Stimulated activated CD8-positive, alpha-beta memory T cell treated with anti-CD3 and anti-CD28 coated beads, Interleukin-12 subunit alpha, Interleukin-12 subunit beta, amount 100 ng/mL, for 24 hours (primary cell): Measurements from ENCODE around the gene RAB5B.
"Not testable (repeated sequence)": the region's sequence is repeated elsewhere in the genome, so short reads cannot be mapped to it uniquely, and the experiment has no call there.

ENCODE experiments used
- DNase-seq: peaks from one replicate; pipeline ENCODE4 v3.0.0-alpha.2; 2020; ENCODE audit errors: extremely low read depth

Gene RAB5B

DNA sequence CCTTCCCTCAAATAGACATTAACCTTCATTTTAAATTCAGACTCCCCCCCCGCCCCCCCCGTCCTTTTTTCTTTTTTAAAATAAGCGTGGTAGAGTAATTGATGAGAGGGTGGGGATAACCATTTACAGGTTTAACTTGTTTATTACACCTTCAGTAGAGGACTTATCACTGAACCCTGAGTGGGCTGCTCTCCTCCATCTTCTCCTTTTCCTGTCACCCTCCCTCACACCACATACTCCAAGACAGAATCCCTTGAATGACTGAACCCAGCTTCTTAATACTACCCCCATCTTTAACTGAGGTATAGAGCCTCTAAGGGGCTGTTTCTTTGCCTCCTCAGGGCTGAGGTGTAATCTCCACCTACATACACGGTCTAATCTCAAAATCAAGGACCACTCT lies 43.3 kb downstream of the RAB5B start:
- no peak for DNase-seq

DNA sequence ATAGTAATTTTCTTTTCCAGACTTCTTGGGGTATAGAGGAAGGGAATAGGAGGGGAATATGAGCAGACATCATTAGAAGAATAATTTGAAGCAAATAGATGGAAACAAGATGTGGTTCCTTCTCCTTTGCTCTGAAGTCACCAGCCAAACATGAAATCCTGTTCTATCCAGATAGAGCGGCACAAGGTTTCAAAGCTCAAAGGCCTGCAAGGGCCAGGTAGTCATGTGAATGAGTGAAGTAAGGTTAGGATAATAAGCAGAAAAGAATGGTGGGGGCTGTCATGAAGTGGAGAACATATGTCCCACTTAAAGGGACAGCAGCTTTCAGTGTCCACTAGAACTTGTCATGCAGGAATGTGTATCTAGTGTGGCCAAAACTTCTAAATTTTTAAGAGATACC lies 44.5 kb downstream of the RAB5B start:
- DNase-seq = no peak

DNA sequence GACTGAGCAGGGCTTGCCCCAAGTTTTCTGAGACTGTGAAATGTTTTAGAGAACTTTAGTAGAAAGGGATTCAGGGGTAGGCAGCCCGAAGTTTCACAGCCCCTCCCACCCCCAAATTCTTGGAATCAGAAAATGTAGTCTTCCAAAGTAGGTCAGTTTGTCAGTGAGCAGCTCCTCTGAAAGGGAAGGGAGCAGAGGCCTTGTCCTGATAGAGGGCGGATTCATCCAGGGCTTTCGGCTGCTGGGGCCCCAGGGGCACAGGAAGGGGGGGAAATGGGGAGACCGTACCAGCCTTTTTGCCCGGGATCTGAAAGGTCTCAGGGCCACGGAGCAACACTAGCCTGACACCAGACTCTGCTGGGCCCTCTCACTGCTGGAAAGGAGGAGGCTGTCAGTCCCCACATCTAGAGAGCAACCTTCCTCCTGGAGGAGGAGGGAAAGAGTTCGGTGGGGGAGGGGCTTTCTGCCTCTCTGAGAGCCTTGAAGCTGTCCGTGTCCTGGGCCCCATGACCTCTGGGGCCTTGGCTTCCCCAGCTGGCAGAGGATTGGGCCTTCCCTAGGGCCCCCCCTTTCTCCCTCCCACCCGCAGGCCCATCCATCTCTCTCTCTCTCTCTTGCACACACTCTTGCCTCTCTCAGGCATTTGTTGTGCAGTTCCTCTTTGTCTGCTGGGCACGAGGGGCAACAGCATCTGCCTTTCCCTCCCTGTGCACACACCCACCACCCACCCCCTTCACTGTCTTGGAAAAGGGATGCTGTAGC lies 46.7 kb downstream of the RAB5B start, which contains the start of gene IKZF4:
TSS of gene IKZF4 (plus strand) at position 621 of the 762 bp plus-strand sequence. CDS start 451 bp downstream, outside the sequence.
- no peak for DNase-seq

DNA sequence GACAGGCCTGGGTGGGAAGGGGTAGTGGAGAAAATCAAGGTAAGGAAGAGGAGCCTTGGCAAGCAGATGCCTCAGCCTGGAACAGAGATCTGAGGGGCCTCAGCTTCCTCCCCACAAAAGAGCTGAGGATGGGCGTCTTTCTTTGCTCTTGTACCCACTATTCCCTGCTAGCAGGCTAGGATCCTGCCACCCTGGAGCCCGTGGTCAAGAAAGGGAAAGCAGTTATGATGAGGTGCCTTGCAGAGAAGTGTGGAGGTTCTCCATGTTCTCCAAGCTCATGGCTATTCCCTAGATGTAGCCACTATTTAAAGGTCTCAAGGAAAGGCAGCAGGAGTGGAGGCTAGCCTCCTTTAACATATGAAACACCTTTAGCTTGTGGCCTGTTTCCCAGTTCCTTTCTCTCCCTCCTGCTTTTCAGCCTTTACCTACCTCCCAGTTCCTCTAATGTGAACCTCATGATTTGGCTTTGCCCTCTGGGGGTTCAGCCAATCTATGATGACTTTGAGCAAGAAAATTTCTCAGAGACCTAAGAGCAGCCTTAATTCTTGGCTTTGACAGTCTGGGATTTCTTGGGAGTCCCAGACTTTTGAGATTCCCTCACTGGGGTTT lies 48.1 kb downstream of the RAB5B start:
- DNase-seq = no peak

DNA sequence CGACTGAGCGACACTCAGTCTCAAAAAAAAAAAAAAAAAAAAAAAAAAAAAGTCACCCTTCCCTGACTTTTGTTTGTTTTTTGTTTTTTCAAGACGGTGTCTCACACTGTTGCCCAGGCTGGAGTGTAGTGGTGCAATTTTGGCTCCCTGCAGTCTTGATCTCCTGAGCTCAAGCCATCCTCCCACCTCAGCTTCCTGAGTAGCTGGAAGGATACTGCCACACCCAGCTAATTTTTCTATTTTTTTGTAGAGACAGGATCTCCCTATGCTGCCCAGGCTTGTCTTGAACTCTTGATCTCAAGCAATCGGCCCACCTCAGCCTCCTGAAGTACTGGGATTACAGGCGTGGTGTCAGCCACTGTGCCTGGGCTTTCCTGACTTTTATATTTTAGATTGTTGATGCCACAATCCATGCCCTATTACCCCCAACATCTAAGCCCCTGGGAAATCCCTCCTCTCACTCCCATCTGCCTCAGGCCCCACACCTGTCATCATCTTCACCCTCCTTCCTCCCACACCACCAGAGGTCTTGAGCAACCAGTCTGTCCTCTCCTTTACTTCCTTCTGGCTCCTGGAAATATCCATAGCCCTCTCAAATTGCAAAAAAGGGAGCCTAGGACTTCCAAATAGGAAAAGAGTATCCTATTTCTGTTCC lies 54.8 kb downstream of the RAB5B start:
- DNase-seq = no peak

DNA sequence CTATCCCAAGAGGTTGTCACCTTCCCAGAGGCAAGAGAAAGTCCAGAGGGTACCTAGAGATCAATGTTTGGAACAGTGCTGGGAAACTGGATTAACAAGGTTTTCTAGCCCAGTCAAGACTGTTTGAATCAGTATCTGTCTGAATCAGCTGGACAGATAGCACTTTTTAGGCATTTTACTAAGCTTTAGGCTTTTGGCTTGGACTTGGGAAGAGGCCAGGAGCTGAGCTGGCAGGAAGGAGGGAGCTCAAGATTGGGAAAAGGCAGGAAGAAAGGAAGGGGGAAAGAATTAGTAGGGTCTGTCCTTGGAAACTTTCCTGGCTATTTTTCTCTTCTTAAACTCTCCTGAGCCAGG lies 55.3 kb downstream of the RAB5B start:
- DNase-seq = no peak

DNA sequence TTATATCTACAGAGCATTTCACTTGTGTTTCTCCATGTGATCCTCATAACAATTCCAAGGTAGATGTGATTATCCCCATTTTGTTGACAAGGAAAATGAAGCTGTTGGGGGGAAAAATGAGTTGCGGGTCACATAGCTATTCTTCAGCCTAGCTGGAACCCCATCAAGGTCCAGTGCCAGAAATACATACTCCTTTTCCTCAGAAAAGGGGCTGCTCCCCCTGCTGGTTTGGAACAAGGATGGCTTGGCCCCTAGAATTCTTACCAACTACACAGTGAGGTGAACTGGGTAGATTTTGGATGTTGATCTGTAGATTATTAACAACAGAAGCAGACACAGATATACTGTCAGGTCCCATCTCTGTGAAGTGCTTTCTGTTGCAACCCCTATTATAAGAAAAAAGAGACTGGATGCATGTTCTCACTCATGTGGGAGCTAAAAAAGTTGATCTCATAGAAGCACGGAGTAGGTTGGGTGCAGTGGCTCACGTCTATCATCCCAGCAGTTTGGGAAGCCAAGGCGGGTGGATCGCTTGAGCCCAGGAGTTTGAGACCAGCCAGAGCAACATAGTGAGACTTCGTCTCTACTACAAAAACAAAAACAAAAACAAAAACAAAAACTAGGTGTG lies 55.9 kb downstream of the RAB5B start:
- DNase-seq = no peak

DNA sequence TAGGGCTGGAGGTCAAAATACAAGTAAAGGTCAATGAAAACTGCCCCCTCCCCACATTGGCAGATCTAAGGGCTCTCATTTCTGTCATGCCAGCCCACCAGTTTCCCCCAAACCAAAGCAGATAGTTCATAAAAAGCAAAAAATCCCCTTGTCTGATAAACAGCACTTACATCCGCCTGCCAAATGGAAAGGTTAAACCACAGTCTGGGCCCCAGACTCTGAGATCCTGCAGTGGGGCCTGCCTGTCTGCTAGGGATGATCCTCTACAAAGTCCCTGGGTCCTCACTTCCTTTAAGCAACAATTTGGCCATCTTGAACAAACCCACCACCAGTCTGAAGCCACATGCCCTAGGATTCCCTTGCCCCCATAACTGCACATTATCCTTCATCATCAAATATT lies 58.1 kb downstream of the RAB5B start:
- DNase-seq = no peak

DNA sequence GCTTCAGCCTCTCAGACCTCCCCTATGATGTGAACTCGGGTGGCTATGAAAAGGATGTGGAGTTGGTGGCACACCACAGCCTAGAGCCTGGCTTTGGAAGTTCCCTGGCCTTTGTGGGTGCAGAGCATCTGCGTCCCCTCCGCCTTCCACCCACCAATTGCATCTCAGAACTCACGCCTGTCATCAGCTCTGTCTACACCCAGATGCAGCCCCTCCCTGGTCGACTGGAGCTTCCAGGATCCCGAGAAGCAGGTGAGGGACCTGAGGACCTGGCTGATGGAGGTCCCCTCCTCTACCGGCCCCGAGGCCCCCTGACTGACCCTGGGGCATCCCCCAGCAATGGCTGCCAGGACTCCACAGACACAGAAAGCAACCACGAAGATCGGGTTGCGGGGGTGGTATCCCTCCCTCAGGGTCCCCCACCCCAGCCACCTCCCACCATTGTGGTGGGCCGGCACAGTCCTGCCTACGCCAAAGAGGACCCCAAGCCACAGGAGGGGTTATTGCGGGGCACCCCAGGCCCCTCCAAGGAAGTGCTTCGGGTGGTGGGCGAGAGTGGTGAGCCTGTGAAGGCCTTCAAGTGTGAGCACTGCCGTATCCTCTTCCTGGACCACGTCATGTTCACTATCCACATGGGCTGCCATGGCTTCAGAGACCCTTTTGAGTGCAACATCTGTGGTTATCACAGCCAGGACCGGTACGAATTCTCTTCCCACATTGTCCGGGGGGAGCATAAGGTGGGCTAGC lies 60.9 kb downstream of the RAB5B start:
- peak; percentile 19 for DNase-seq

DNA sequence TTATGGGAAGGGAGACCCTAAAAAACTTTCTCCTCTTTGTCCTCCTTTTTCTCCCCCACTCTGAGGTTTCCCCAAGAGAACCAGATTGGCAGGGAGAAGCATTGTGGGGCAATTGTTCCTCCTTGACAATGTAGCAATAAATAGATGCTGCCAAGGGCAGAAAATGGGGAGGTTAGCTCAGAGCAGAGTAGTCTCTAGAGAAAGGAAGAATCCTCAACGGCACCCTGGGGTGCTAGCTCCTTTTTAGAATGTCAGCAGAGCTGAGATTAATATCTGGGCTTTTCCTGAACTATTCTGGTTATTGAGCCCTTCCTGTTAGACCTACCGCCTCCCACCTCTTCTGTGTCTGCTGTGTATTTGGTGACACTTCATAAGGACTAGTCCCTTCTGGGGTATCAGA lies 63.3 kb downstream of the RAB5B start:
- no peak for DNase-seq

DNA sequence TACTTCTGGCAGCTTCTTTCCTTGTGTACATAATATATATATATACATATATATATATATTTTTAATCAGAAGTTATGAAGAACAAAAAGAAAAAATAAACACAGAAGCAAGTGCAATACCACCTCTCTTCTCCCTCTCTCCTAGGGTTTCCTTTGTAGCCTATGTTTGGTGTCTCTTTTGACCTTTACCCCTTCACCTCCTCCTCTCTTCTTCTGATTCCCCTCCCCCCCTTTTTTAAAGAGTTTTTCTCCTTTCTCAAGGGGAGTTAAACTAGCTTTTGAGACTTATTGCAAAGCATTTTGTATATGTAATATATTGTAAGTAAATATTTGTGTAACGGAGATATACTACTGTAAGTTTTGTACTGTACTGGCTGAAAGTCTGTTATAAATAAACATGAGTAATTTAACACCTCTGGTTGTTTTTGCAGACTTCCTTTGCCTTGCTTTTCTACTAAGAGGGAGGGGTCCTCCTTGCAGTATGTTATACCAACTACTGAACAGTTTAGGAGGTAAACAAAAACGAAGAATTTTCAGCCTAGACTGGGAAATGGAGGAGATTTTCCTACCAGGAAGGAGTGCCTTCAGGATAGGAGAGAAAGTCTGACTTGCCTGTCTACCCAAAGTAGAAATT lies 64.3 kb downstream of the RAB5B start:
- DNase-seq = no peak

DNA sequence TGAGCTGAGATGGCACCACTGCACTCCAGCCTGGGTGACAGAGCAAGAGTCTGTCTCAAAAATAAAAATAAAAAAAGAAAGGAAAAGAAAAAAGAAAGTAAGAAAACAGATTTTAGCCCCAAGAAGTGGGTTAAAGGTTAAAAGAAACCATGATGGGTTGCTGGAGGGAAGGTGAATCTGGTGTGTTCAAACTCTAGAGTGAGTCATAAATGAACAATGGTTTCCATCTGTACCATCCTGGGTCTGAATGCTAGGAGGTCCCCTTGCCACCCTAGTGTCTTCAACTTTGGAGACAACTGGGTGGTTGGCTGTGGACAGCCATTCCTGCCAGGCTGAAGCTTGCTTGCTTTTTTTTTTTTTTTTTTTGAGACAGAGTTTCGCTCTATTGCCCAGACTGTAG lies 66.3 kb downstream of the RAB5B start:
- no peak for DNase-seq

DNA sequence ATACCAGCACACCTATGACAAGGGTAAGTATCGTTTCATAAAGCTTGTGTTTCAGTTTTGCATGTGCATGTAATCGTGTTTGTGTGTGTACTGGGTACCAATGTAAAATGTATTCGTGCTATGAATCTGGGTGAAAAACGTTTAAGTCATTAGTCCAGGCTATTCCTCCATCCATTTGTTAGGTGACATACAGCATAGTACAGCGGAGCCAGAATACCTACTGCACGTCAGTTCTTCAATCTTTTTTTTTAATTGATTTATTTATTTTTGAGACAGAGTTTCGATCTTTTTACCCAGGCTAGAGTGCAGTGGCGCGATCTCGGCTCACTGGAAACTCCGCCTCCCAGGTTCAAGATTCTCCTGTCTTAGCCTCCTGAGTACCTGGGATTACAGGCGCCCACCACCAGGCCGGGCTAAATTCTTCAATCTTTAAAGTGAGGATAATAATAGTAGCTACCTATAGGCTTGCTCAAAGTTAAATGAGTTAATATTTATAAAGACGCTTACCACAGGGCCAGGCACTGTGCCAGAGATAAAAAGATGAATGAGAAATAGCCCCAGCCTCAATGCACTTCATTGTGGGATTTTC lies 67.2 kb downstream of the RAB5B start:
- DNase-seq = no peak

DNA sequence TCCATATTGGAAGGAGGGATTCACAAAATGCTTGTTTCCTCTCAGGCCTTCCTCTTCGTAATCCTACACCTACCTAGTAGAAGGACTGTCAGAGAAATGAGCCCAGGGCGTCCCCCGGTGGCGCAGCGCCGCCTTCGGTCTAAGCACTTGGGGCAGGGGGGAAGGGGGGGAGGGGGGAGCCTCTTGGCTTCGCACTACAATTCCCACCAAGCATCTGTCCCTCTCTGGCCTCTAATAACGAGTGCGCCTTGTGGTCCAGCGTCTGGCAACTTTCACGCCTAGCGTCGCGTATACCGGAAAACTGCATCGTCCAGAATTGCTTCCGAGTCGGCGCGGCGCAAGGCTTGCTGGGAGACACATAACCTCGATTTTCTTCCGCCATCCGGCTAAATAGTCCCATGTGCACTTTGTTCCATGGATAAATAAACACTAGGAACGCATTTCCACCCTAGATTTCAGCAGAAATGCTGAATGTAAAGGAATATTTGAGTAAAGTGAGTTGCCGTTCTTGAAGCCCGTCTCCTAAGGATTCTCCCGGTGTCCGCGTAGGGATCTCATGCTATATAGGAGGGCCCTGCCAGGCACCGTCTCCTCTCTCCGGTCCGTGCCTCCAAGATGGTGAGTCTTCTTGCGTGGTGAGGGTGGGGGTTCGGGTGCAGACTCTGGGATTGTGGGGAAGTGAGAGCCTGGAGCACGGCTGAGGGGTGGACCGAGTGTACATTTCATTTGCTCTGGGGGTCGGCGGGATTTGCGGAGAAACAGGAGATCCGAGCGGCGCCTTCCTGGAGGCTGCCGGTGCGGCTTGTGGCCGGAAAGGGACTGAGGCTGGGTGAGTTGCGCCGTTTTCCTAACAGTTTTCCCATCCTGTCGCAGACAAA lies 67.9 kb downstream of the RAB5B start, which contains the start of gene RPS26:
TSS of gene RPS26 (plus strand) at position 367 of the 878 bp plus-strand sequence. CDS start at position 616, 249 bp downstream.
- DNase-seq = peak; percentile 84

DNA sequence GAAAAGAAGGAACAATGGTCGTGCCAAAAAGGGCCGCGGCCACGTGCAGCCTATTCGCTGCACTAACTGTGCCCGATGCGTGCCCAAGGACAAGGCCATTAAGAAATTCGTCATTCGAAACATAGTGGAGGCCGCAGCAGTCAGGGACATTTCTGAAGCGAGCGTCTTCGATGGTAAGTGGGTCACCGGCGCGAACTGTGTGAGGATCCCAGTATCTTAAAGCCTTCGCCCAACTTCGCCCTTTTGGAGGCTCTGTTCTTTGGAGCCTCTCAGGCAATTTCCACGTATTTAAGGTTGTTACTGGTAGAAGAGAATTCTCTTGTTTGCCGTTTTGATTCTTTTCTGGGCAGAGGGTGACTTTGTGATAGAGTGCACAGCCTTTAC lies 68.5 kb downstream of the RAB5B start:
- DNase-seq = not testable (repeated sequence)

DNA sequence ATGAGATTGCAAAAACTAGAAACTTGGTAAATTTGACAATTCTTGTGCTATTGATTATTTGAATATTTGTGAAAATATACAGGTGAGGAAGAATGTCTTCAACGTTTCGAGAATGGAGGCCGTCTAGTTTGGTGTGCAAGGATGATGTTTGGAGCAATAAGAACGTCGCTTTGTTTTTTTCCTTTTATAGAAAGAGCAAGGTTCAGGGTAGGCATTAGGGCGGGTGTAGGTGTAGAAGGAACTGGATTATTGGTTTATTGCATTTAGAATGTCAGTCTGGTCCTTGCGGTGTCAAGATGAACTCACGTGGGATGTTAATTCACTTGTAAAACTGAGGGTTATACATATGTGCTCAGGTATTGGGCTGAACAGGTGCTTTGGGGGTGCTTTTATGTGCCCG lies 69.0 kb downstream of the RAB5B start:
- DNase-seq = no peak
